Ascending aorta (tissue), 2 donors: ENCODE results near the gene CCP110. TPM values are rescaled to one million over a fixed set of nuclear protein-coding genes. Genes with fewer than 3 reads are reported as not detected.

Experiments used
- DNase-seq, 2 donors: peaks; one replicate each; pipeline ENCODE4 v3.0.0-alpha.2; 2019; ENCODE audit warnings: low spot score in 2 of 2
- H3K27ac ChIP-seq, 2 donors: fragments of 200-600 bp; sonication (generic); one replicate each; pipeline ENCODE4 v1.5.1; 2016 to 2017; ENCODE audit warnings: mild to moderate bottlenecking in 1 of 2
- H3K27me3 ChIP-seq: fragments of 200-600 bp; sonication (generic); one replicate; pipeline ENCODE4 v1.5.1; 2017
- H3K36me3 ChIP-seq, 2 donors: fragments of 200-600 bp; sonication (generic); one replicate each; pipeline ENCODE4 v1.5.1; 2016
- H3K4me1 ChIP-seq, 2 donors: fragments of 200-600 bp; sonication (generic); one replicate each; pipeline ENCODE4 v1.5.1; 2016 to 2017; ENCODE audit warnings: mild to moderate bottlenecking in 1 of 2
- H3K4me3 ChIP-seq, 2 donors: fragments of 200-600 bp; sonication (generic); one replicate each; pipeline ENCODE4 v1.5.1; 2016 to 2017; ENCODE audit warnings: mild to moderate bottlenecking in 1 of 2
- H3K9me3 ChIP-seq, 2 donors: fragments of 200-600 bp; sonication (generic); one replicate each; pipeline ENCODE4 v1.5.1; 2016
- intact Hi-C: fragments of 100-400 bp; cut with DNase I; formaldehyde crosslinking; loops from one replicate; pipeline ENCODE4 v1.15.1; 2023
- total RNA-seq: library from RNA; depleted of rRNA; stranded (reverse); fragments of >200 nt; gene quantifications from one replicate; pipeline ENCODE4 v1.1.0, GENCODE V29; 2016
- TF ChIP-seq, protein P1 (sequence below), 3 experiments: fragments of 200-600 bp in 2 of 3; fragments of 450-650 bp in 1 of 3; sonication (generic) in 2 of 3; IDR thresholded peaks; one replicate each; pipeline ENCODE4 v1.5.1; 2016 to 2019; ENCODE audit warnings: antibody characterized with exemption in 3 of 3, mild to moderate bottlenecking in 1 of 3, moderate library complexity in 1 of 3

Gene CCP110
- total RNA-seq, 1 donor from 2014 or later, result 6.1 TPM

DNA sequence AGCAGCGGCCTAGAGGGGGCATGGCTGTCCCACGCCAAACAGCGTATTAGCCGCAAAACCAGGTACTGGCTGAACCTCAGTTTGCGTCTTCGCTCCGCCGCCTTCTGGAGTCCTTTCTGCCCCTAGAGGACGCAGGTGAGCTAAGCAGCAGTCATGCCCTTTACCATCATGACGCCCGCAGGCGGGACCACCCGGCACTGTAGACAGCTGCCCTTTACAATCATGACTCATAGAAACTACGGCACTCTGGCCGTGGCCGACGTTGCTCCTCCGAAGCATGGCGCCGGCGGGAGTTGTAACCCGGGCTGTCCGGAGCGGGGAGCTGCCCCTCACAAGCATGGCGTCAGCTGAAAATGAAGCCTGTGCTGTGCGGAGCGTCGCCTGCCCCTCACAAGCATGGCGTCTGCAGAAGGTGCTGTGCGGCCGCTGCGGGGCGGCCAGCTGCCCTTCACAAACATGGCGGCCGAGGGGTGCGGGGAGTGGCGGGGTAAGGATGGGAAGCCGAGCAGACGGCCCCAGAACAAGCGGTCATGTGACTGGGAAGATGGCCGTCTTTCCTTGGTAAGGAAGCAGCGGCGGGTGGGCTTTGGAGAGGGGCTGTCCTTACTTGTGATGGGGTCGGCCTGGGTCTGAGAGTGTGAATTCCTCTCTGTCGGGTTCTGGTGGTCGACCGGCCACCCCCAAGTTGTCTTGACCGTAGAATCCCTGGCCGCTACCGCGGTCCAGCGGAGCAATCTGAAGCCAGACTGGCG lies 31.6 kb downstream of the CCP110 start, which contains the start of gene VPS35L:
Gene VPS35L, plus strand, starts transcription at position 518 of the 752 bp plus-strand sequence. Its CDS starts 27 bp downstream, at position 545.
- TF ChIP-seq, protein P1, sequence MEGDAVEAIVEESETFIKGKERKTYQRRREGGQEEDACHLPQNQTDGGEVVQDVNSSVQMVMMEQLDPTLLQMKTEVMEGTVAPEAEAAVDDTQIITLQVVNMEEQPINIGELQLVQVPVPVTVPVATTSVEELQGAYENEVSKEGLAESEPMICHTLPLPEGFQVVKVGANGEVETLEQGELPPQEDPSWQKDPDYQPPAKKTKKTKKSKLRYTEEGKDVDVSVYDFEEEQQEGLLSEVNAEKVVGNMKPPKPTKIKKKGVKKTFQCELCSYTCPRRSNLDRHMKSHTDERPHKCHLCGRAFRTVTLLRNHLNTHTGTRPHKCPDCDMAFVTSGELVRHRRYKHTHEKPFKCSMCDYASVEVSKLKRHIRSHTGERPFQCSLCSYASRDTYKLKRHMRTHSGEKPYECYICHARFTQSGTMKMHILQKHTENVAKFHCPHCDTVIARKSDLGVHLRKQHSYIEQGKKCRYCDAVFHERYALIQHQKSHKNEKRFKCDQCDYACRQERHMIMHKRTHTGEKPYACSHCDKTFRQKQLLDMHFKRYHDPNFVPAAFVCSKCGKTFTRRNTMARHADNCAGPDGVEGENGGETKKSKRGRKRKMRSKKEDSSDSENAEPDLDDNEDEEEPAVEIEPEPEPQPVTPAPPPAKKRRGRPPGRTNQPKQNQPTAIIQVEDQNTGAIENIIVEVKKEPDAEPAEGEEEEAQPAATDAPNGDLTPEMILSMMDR (IDR thresholded peaks at IDR 0.05), result peak; percentile 70 to 88 (median 81)
- DNase-seq, result peak; percentile 91 to 99
- Histone ChIP-seq H3K36me3 (peaks cover 0 to 6% of the 10 kb centered on the region in 2 donors), H3K27me3 (no peaks in the 10 kb centered on the region), H3K27ac (peak within 1 kb of the TSS; percentile 91), H3K9me3 (no peaks in the 10 kb centered on the region), H3K4me3 (peak within 1 kb of the TSS; percentile 74 to 75), H3K4me1 (peaks cover 0 to 8% of the 10 kb centered on the region in 2 donors)
- intact Hi-C loops, result loop anchor here (1.0 to 10.0 kb wide), 7 partner anchors 33 to 1187 kb away; partner anchors contain the start of genes ARL6IP1, GDE1, IQCK and KNOP1

DNA sequence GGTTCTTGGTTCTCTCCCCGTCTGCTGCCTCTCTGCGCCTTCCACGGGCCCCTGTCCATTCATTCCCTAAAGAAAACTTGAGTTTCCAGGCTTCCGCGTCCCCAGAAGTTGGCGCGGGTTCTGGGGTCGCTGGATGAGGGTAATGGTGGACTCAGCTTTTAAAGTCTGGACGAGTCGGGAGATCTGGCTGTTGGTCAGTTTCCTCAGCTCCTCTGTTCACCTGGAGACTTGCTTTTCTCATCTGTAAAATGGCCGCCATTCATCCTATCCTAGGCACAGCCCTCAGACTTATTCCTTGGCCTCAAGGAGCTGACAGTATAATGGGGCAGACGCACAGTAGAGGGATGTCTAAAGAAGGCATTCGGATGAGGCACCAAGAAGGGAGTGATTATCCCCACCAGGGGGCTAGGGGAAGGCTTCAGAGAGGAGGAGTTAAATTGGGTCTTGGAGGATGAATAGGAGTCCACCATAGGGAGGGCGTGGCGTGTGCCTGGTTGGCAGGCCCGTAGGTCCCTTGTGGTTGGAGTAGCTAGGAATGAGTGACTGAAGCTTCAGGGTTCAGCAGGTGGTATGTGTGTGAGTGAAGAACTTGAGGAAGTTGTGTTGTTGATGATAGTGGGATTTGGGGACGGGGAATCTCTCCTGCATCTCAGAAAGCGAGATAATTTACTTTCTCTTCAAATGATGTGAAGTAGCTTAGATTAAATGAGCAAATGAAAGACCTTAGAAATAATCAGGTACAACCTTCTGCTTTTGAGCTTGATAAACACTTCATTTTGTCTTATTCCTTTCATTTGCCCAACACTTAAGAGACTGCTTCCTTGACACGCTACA lies 32.4 kb downstream of the CCP110 start:
- intact Hi-C loops, result loop anchor here (1.0 to 10.0 kb wide), 7 partner anchors 34 to 1186 kb away; partner anchors contain the start of genes ARL6IP1, GDE1, IQCK and KNOP1
- peak overlapping the region; percentile 91 for H3K27ac ChIP-seq

DNA sequence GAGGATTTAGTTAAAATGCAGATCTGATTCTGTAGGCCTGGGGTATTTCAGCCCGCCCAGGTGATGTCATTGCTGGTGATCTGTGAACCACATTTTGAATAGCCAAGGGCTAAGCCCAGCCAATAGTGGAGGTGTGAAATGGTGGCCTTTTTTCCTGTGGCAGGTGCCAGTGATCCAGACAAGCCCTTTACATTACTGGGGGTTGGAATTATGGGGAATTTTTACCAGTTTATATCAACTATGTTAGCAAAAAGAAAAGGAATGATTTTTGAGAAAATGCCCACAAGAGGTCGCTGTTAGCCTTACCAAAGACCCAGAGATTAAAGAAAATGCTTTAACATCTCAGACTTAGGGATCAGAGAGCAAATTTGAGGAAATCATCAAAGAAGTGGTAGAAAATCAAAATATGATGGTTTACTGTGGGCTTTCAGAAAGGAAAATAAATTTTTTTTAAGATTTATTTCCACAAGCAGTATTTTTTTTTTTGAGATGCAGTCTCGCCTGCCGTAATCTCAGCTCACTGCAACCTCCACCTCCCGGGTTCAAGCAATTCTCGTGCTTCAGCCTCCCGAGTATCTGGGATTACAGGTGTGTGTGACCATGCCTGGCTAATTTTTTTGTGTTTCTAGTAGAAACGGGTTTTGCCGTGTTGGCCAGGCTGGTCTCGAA lies 35.6 kb downstream of the CCP110 start:
- Histone ChIP-seq H3K9me3 (no peaks in the 10 kb centered on the region), H3K36me3 (peaks cover 0 to under 1% of the 10 kb centered on the region in 2 donors), H3K27me3 (no peaks in the 10 kb centered on the region), H3K4me3 (no peak overlapping the region), H3K27ac (no peak overlapping the region), H3K4me1 (peaks cover 0 to 8% of the 10 kb centered on the region in 2 donors)
- intact Hi-C loops, result loop anchor here (1.0 to 10.0 kb wide), 5 partner anchors 48 to 1183 kb away; partner anchors contain the start of genes ARL6IP1 and THUMPD1
- no peak for DNase-seq
- TF ChIP-seq, protein P1 (IDR thresholded peaks at IDR 0.05), result peak; percentile 42 to 69 (median 63)

More for the DNA sequence above, 32.4 kb downstream of the CCP110 start:
- Histone ChIP-seq H3K27me3 (no peaks in the 10 kb centered on the region), H3K36me3 (peaks cover 0 to 5% of the 10 kb centered on the region in 2 donors), H3K9me3 (no peaks in the 10 kb centered on the region), H3K4me3 (peak overlapping the region; percentile 74 to 75), H3K4me1 (peaks cover 0 to 8% of the 10 kb centered on the region in 2 donors)
- TF ChIP-seq, protein P1 (IDR thresholded peaks at IDR 0.05), result peak in 1 of 3 experiments; percentile 6
- no peak for DNase-seq

- Histone ChIP-seq H3K27me3 (no peaks in the 10 kb centered on the region), H3K4me1 (peaks cover 0 to 2% of the 10 kb centered on the region in 2 donors), H3K4me3 (no peak overlapping the region), H3K9me3 (no peaks in the 10 kb centered on the region), H3K36me3 (peaks cover 6 to 7% of the 10 kb centered on the region in 2 donors), H3K27ac (no peak overlapping the region)
- intact Hi-C loops, result no loop called here
- TF ChIP-seq, protein P1 (IDR thresholded peaks at IDR 0.05), result no peak
- DNase-seq, result no peak
These were observed 36.3 kb downstream of the CCP110 start for GRCh38 chr16:19560078-19560477.

- intact Hi-C loops, result no loop called here
- TF ChIP-seq, protein P1 (IDR thresholded peaks at IDR 0.05), result no peak
- DNase-seq, result no peak
- H3K27me3 ChIP-seq, result no peaks in the 10 kb centered on the region
- H3K4me1 ChIP-seq, result no peaks in the 10 kb centered on the region
- peaks cover 28 to 35% of the 10 kb centered on the region in 2 donors for H3K36me3 ChIP-seq
- H3K4me3 ChIP-seq, result no peak overlapping the region
- H3K9me3 ChIP-seq, result no peaks in the 10 kb centered on the region
- H3K27ac ChIP-seq, result no peak overlapping the region
These were observed 39.6 kb downstream of the CCP110 start for GRCh38 chr16:19563377-19563776.
